ENCODE data around the gene MMS19.

Gene MMS19

DNA sequence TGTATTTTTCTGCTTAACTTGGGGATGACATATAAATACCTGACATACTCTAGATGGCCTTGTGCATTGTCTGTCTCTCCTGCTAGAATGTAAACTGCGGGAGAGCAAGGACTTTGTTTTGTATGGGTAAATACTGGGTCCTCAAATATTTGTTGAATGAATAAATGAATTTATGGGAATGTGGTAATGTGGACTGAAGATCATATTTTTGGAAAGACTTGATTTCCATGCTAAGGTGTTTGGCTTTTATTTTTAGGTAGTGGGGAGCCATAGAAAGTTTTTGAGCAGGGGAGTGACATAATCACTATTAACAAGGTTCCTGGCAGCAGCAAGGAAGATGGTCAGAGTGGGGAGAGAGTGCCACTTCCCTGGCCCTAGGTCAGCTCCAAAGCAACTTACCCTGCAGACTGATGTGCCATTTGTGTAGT lies 27.5 kb upstream of the MMS19 start:
- no peak for FAIRE-seq
- DNase-seq (ENCODE audit: low spot score) = no peak

DNA sequence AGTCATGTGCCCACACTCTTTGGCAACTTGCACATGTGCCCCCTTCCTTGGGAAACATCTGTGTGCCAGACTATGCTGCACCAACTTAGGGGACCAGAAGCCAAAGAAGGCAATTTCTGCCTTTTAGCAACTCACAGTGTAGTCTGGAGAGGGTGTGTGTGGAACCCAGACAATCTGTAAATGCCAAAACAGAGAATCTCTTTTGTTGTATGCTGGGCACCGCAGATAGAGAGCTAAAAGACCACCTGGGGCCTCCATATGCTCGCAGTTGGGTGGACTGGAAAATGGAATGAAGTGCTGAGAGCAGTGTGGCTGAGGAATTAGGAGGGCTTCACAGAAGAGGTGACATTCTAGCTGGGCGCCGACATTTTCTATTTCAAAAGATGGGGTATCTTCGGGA lies 26.9 kb upstream of the MMS19 start:
- FAIRE-seq = no peak

DNA sequence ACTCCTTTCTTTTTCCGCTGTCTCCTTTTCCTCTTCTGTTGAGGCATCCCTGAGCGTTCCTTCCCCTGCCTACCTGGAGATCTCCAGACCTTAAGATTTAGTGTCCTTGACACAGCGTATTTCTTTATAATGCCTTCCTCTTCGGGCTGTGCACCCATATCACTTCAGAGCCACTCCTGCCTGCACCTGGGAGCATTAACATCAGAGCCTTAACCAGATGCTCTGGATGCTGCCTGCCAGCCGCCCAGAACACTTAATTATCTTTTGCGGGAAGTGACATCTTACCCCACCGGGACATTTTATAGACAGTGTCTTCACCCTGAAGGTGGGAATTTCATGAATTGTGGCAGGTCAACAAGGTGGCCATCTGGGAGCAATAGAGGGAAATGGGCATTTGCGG lies 24.7 kb upstream of the MMS19 start:
- DNase-seq (ENCODE audit: low spot score) = no peak
- no peak for FAIRE-seq

More for the DNA sequence above, 26.9 kb upstream of the MMS19 start:
- no peak for DNase-seq (ENCODE audit: low spot score)

DNA sequence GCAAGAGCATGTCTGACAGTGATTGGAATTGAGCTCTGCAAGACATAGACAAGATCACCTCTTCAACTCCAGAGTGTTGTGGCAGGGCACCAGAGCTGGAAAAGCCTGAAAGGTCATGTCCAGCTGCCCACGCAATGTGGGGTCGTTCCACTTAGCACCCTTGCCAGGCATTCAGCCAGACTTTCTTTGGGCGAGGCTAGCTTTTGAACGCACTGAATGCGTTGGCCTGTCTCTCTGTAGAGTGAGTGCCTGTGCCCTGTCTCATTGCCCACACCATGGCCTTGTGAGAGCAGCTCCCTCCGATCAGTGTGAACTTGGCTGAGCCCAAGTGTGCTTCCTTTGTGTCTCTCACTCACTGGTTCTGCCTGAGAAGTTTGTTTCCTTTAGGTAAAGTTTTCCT lies 23.8 kb upstream of the MMS19 start:
- no peak for FAIRE-seq

DNA sequence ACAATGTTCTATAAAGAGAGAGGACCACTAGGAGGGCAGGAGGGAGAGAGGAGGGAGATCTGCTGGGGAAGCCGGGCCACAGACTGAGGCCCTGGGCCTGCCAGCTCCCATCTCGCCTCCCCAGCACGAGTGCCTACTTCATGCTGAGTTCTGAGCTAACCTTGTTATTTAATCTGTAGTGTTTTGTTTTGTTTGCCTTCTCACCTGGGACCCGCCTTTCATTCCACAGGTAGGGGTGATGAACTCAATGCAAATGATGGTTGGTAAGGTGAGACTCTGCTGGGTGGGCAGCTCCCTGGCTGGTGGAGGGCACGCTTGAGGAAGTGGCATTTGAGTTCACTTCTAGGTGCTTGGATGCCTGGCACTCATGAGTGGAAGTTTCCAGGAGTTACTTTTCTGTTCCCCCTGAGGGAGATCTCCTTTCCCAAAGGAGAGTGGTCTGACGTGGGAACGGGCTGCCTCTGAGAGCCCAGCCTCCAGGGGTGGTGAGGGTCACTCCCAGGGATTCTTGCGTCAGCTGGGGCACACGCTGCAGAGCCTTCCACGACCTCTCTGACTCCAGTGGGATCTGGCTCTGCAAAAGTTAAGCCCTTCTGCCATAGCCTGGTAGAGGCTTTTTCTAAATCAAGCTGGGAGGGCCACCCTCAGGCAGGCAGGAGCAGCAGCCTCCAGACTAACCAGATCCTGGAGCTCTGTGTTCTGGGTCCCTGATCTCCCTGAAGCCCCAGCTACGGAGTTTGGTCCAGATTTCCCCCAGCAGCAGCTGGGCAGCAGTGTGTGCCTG lies 22.9 kb upstream of the MMS19 start:
- DNase-seq (ENCODE audit: low spot score) (no peak), FAIRE-seq (no peak)

More for the DNA sequence above, 23.8 kb upstream of the MMS19 start:
- no peak for DNase-seq (ENCODE audit: low spot score)

DNA sequence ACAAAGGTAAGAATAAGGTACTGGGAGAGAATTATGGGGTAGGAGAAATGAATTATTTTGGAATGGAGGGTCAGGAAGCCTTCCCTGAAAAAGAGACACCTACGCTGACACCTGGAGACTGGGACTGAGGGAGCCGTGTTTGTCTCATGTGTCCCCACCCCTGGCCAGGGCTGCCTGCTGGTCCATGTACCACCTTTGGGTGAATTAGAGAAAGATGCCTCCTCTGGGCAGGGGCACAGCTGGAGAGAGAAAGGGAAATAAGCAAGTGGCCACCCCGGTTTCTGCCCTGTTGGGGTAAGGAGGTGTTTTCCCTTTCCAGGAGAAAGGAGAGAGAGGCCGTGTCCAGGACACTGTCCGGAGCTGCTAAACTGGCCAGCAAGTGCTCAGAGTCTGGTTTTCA lies 22.3 kb upstream of the MMS19 start:
- no peak for FAIRE-seq

DNA sequence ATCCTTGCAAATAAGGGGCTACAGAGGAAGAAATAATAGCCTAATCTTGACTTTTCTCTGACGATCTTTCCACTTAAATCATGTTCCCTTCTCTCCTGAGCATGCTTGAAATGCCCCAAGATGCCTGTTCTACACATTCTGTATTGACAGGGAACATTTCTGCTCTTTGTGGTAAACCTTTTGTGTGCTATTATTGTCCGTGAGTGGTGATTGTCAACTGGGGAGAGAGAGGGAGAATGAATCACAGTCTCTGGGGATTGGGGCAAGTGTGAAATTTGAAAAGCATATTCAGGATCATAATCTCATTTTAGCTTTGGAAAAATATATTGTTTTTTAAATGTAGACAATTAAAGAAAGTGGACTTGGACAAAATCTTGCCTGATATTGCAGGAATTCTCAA lies 21.1 kb upstream of the MMS19 start:
- no peak for FAIRE-seq

More for the DNA sequence above, 22.3 kb upstream of the MMS19 start:
- DNase-seq (ENCODE audit: low spot score) = no peak

DNA sequence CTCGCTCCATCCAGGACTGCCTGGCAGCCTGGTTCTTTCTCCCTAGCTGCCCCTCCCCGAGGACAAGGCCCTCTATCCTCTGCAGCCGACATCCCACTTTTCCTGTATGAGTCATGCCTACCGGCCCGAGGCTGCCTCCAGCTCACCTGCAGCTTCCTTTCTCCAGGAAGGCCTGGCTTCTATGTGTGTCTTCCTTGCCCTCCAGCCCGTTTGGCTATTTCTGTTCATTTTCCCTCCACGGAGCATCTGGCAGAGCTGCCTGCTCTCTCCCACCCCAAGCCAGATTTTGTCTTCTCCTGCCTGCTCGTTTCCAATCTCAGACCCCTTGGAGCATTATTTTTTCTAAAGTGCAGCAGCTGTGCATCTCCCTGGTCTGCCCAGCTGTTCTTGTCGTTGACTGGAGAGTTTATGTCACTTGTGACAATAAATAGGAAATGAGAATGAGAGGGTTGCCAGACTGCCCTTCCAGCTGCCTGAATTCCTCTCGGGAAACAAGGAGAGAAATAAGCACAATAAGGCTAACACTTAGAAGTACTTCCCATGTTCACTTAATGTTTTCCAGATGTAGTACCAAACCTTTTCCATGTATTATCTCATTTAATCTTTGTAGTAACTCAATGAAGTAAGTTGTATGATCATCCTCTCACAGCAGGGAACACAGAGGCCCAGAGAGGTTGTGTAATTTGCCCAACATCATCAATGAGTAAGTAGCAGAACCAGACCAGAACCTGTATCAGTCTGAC lies 20.2 kb upstream of the MMS19 start:
- FAIRE-seq = no peak
- peak; percentile 68 for DNase-seq (ENCODE audit: low spot score)

More for the DNA sequence above, 21.1 kb upstream of the MMS19 start:
- no peak for DNase-seq (ENCODE audit: low spot score)

DNA sequence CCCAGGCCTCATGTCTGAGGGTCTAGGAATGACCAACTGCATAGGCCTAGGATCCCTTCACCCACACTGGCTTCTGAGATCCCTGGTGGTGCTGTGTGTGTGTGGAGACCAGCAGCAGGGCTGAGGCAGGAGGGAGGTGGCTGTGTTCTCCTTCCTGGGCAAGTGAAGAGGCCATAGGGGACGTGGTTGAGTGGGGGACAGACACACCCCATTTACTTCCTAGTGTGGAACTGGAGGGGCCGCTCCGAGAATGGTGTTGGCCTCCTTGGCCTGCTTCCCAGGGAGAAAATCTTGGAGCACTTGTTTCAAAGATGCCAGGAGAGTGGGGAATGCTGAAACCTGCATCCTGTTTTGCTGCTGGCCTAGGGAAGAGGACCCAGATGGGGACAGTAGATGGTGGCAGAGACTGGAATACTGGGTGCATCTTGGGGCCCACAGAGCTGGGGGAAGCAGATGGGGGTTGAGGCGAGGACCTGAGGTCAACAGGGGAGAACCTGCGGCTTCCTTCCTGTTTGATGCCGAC lies 19.6 kb upstream of the MMS19 start:
- DNase-seq (ENCODE audit: low spot score) (no peak), FAIRE-seq (no peak)

DNA sequence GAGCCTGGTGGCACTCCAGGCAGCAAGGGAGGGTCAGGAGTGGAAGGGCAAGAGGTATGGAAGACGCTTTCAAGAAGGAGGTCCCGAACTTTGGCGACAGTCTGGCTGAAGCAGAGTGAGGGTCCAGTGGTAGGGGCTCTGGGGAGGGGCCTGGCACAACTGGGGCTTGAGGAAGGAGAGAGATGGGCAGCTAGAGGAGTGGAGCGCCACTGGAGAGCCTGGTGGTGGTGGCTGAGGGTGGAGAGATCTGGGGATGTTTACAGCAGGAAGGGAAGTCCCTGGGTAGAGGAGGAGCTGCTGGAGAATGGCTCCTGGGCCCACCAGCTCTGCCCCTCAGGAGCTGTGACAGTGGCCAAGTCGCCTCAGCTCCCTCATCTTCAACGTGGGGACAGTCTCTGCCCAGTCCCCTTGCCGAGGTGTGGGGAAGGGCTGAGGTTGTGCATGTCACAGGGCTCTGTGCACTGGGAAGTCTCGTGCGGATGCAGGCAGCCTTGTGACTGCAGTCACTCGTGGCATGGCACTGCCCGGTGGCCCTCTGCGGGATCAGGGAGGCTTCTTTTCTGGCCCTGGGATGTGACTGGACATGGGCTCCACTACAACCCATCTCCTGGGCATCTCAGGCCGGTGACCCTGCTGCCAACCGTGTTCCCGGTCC lies 19.0 kb upstream of the MMS19 start:
- FAIRE-seq (no peak), DNase-seq (ENCODE audit: low spot score) (no peak)

DNA sequence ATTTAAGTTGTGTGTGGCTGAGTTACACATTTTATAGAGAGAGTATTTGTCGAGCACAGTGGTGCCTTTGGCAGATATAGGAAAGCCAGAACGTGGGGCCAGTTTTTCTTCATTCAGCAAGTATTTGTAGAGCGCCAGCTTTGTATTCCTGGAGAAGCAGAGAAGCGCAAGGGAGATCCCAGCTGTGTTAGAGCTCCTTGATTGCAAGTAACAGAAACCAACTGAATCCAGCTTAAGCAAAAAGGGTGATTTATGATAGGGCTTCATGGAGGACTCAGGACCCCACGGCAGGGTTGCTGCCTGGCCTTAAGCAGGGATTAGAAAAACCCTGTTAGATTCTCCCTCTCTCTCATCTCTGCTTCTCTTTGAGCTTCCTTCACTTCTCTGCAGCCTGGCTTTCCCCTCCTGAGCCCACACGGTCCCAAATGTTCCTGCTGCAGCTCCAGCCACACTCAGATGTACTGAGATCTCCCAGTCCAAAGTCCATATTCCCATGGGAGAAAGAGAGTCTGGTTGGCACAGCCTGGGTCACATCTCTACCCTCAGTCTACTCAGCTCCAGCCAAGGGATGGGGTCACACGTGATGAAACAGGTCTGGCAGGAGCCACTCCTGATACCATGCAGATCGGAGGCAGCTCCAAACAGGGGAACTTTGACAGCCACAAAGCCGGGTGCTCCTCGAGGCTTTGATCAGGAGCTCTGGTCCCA lies 17.2 kb upstream of the MMS19 start:
- no peak for DNase-seq (ENCODE audit: low spot score)
- FAIRE-seq = no peak

DNA sequence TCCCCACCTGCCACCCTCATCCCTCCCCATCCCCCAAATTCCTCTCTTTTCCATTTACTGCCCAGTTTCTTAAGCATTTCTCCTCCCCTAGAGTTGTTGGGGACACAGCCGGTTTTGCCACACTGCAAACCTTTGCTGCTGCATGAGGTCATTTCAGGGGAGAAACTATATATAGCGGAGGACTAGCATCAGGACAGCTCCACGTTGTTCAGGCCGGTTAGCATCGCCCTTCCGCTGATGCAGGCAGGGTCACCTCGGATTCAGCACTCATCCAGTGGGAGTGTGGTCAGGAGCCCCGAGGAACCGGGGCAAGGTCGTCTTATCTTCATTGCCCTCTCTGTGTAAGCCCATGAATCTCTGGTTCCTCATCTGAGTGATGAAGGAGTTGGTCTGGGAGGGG lies 16.1 kb upstream of the MMS19 start:
- no peak for FAIRE-seq
- DNase-seq (ENCODE audit: low spot score) = no peak

DNA sequence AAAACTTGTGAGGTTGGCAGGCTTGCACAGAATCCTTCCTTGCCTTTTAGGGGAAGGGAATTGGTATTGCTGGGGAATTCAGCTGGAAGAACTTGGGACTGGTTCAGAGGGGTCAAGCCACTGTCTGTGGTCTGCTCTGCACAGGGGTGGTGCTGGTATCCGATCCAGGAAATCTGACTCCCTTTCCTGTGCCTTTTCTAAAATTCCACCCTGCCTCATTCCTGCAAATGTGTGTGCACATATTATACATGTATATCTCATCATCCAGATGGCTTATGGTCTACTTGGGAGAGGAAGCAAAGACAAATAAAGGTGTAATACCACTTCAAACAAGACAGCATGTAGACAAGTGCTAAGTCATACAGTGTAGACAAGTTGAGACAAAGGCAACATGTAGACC lies 14.8 kb upstream of the MMS19 start:
- DNase-seq (ENCODE audit: low spot score) = no peak
- FAIRE-seq = no peak

DNA sequence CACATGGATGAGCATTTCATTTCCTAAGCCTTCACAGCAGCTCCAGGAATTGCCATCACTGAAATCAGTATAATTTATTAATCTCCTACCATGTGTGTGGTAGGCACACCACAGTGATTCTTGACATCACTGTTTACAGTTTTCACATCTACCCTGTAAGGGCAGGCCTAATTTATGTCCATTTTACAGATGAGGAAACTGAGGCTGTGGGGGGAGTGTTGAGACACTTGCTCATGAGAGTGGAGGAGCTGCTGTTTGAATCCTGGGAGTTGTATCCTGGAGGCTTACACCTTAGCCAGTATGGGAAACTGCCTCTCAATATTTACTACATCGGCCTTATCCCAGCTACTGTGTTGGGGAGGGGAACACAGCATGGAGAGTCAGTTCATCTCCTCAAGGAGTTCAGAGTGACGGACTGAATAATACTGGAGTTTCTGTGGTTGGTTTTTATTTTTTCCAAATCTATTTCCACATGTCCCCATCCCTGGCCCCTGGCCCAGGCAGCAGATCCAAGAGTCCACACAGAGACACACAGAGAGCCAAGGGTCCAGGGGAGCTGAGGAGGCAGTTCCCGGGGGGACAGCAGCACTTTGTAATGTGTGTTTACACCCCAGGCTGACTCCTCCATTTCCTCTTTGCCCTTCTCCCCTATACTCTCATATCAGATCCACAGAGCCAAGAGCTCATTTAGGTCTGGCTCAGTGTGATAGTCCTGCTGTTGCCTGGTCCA lies 13.7 kb upstream of the MMS19 start:
- FAIRE-seq = no peak
- DNase-seq (ENCODE audit: low spot score) = no peak

DNA sequence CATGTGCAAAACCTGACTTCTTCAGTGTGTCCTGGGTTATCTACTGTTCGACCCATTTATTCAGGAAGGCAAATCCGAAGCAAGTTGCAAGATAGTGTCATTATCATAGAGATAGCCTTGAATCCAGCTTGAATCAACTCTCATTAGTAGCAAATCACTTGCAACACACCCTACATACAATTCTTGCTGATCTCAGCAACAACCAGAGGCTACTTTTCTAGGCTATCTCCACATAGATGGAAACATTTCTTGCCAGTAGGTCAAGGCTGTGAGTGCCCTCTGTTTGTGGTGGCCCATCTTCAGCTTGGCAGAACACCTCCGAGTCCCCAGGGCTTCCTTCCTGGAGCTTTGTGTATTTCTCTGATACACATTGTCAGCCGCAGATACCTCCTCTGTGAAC lies 12.5 kb upstream of the MMS19 start:
- FAIRE-seq = no peak
- DNase-seq (ENCODE audit: low spot score) = no peak

DNA sequence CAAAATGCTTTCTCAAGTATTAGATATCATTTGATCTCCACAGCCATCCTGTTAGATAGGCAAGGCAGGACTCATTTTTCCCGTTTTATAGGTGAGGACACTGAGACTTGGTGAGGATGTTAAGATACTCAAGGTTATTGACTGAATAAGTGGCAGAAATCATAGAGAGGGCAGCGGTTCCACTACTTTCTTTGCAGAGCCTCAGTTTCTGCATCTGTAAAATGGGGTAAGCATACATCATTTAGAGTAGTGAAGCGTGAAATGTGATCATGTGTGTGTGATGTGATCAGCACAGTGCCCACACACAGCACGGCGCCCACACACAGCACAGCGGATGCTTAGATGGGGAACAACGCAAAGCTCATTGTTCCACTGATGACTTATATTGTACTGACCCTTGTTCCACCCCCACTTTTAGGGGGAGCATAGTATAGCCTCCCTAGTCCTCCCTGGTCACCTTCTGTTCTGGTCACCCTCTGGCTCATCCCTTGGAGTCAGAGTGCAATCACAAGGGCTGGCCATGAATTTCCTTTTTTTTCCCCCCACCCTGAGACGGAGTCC lies 11.0 kb upstream of the MMS19 start:
- FAIRE-seq = no peak

DNA sequence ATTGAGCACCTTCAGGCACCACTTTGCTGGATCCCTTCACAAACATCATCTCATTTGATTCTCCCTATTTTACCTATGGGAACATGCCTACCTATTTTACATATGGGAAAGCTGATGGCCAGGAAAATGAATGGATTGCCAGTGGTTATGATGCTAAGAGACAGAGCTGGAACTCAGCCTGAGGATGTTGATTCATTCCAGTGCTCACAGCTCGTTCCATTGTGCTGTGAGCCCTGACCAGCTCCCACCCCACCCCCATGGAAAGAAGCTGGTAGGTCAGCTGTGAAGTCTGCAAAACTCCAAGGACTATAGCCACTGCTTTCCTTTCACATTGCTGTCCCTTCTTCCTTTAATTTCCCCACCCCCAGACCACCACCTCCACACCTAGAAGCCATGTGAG lies 10.1 kb upstream of the MMS19 start:
- DNase-seq (ENCODE audit: low spot score) (no peak), FAIRE-seq (no peak)

More for the DNA sequence above, 11.0 kb upstream of the MMS19 start:
- no peak for DNase-seq (ENCODE audit: low spot score)

DNA sequence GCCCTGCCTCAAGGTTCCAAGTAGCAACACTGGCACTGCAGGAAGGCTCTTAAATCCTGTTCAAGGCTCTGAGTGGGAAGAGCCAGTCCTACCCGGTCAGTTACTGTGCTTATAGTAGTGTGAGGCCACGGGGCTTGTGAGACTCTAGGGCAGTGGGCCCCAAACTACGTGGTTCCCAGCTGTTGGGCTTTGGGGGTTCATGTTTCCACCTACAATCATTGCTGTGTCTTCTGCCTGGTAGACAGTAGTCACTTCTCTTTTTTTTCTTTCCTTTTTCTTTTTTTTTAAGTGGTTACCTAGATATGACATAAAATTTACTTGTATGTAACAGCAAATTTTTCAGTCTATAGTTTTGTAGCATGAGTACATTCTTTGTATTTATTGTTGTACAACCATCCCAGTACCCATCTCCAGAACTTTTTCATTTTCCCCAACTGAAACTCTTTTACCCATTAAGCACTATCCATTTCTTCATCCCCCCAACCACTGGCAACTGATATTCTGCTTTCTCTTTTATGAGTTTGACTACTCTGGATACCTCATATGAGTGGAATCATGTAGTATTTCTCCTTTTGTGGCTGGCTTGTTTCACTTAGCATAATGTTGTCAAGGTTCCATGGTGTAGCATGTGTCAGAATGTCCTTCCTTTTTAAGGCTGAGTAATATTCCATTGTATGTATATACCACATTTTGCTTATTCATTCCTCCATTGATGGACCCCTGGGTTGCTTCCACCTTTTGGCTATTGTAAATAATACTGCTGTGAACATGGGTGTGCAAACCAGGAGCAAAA lies 8.2 kb upstream of the MMS19 start:
- DNase-seq (ENCODE audit: low spot score) = no peak
- no peak for FAIRE-seq

DNA sequence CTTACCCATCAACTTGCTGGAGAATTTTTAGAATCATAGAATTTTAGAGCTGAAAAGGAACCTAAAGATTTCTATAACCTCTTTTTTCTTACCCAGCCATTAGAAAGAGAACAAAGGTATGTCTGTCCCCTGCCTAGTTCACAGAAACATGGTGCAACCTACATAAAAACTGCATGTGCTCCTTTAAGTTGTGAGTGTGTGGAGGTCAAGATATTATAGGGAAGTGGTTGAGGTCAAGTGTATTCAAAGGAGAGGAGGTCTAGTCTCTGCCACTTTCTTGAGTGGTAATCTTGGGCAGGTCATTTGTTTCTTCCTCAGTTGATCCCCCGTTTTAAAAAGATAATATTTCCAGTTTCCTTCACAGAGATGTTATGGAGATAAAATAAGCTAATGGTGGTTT lies 6.9 kb upstream of the MMS19 start:
- DNase-seq (ENCODE audit: low spot score) (no peak), FAIRE-seq (no peak)

DNA sequence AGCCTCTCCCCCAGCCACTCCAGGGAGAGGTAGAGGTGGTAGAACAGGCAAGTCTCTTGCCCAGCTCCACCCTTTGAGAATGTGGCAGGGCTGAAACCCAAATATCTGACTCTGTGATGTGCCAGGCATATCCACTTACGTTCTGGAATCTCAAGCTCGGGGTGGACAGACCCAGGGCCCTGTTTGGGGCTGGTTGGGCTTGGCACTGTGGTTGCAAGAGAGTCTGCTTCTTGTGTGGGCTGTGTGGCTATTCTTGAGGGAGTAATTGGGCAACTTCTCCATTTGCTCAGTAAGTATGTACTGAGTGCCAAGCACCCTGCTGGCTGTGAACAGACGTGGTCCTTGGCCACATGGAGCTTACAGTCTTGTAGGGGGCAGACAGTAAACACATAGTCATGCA lies 5.2 kb upstream of the MMS19 start:
- no peak for DNase-seq (ENCODE audit: low spot score)
- FAIRE-seq = no peak
